HG03060 (cell line): ENCODE data around the gene GSX1.

Source experiments
- ATAC-seq: cut with Tn5 transposase; IDR thresholded peaks from one replicate; pipeline ENCODE4 v1.9.1; 2021; ENCODE audit warnings: low read depth, moderate number of reproducible peaks; ENCODE audit not compliant: unreplicated experiment

GSX1 gene

GRCh38 chr13:27826379-27827353 lies 34.4 kb downstream of the GSX1 start:
- no peak for ATAC-seq

GRCh38 chr13:27827646-27828045 lies 35.4 kb downstream of the GSX1 start:
- no peak for ATAC-seq

- ATAC-seq = no peak
These were observed 37.7 kb downstream of the GSX1 start for GRCh38 chr13:27830010-27830409.

GRCh38 chr13:27833206-27833605 lies 40.9 kb downstream of the GSX1 start:
- no peak for ATAC-seq

- no peak for ATAC-seq
These were observed 41.8 kb downstream of the GSX1 start for GRCh38 chr13:27834095-27834494.

GRCh38 chr13:27835799-27836198 lies 43.5 kb downstream of the GSX1 start:
- ATAC-seq = no peak

- no peak for ATAC-seq
These were observed 47.7 kb downstream of the GSX1 start for GRCh38 chr13:27839809-27840467.

- no peak for ATAC-seq
These were observed 50.3 kb downstream of the GSX1 start for GRCh38 chr13:27842571-27842970.
